ENCODE results near the gene CDK14. TPM values are rescaled to one million over a fixed set of nuclear protein-coding genes. Genes with fewer than 3 reads are reported as not detected.

Gene CDK14
- total RNA-seq, 1 donor from 2014 or later = 64.6 TPM

DNA sequence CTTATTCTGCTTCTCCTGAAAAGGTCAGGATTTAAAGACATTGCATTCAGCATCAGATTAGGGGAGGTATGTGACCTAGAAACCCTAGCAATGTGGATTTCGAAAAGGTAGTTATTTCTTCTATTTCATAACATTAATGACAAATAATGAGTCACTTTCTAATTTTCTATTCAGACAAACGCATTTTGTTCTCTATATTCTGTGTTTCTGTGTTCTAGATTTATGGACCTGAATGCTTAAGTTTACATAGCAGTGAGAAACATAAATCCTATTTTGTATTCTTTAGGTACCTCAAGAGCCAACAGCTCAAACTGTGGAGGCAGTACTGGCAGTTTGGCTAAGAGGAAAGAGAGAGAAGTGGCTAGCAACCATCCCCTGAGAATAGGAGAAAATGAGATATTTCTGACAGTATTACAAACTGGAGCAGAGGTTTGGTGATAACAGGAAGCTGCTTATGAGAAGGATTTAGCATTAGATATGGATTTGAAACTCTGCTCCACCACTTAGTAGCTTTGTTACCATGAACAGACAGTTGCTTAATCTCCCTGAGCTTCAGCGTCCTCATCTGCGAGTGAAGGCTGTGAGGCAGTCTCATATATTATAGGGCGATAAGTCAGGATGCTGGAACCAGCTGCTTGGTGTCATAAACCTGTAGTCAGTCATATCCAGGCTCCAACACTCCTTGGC, 28.2 kb downstream of the CDK14 start:
- H3K9me3 Mint-ChIP-seq = no peaks in the 10 kb centered on the region
- H3K27me3 Mint-ChIP-seq (ENCODE audit: low read depth) = no peaks in the 10 kb centered on the region
- TF ChIP-seq, protein P1, sequence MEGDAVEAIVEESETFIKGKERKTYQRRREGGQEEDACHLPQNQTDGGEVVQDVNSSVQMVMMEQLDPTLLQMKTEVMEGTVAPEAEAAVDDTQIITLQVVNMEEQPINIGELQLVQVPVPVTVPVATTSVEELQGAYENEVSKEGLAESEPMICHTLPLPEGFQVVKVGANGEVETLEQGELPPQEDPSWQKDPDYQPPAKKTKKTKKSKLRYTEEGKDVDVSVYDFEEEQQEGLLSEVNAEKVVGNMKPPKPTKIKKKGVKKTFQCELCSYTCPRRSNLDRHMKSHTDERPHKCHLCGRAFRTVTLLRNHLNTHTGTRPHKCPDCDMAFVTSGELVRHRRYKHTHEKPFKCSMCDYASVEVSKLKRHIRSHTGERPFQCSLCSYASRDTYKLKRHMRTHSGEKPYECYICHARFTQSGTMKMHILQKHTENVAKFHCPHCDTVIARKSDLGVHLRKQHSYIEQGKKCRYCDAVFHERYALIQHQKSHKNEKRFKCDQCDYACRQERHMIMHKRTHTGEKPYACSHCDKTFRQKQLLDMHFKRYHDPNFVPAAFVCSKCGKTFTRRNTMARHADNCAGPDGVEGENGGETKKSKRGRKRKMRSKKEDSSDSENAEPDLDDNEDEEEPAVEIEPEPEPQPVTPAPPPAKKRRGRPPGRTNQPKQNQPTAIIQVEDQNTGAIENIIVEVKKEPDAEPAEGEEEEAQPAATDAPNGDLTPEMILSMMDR (IDR thresholded peaks at IDR 0.05; ENCODE audit: unreplicated experiment) = no peak
- H3K4me1 Mint-ChIP-seq = peaks cover 57% of the 10 kb centered on the region
- H3K4me3 Mint-ChIP-seq = no peak overlapping the region
- H3K27ac Mint-ChIP-seq = peak overlapping the region; percentile 93
- H3K36me3 Mint-ChIP-seq = peaks cover 2% of the 10 kb centered on the region
- DNase-seq (ENCODE audit: low spot score in 2 of 2, unreplicated experiment in 2 of 2) = no peak

DNA sequence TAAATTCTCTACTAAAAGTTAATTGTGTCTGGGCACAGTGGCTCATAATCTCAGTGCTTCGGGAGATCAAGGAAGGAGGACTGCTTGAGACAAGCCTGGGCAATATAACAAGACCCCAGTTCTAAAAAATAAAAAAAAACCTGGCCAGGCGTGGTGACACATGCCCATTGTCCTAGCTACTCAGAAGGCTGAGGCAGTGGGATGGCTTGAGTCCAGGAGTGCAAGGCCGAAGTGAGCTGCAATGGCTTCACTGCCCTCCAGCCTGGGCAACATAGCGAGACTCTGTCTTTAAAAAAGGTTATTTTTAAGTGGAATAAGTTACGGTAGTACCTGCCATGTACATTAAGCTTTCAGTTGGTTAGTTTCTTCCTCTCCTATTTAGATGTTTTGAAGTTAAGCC, 28.9 kb downstream of the CDK14 start:
- no peak for DNase-seq (ENCODE audit: low spot score in 2 of 2, unreplicated experiment in 2 of 2)
- TF ChIP-seq, protein P1 (IDR thresholded peaks at IDR 0.05; ENCODE audit: unreplicated experiment) = no peak
- H3K27ac Mint-ChIP-seq = peak overlapping the region; percentile 93
- peaks cover 2% of the 10 kb centered on the region for H3K36me3 Mint-ChIP-seq
- H3K27me3 Mint-ChIP-seq (ENCODE audit: low read depth) = no peaks in the 10 kb centered on the region
- peaks cover 57% of the 10 kb centered on the region for H3K4me1 Mint-ChIP-seq
- no peak overlapping the region for H3K4me3 Mint-ChIP-seq
- H3K9me3 Mint-ChIP-seq = no peaks in the 10 kb centered on the region

DNA sequence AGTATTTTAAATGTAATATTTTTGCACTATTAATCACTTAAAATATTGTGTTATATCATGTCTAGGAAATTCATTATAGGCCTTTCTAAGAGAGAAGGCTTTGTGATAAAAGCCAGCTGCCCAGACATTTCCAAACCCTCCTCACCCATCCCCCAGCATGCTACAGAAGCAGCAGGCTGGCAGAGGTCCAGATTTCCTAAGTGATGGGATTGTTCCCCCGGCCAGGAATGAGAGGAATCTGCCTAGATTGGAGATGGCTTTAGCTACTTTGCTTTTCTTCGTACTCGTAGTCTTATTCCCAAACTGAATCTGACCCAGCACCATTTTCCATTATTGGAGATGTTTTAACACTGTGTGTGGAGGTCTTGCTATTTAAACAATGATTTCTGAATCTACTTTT, 29.4 kb downstream of the CDK14 start:
- peak overlapping the region; percentile 98 for H3K27ac Mint-ChIP-seq
- TF ChIP-seq, protein P1 (IDR thresholded peaks at IDR 0.05; ENCODE audit: unreplicated experiment) = no peak
- peak overlapping the region; percentile 53 for H3K4me3 Mint-ChIP-seq
- H3K27me3 Mint-ChIP-seq (ENCODE audit: low read depth) = no peaks in the 10 kb centered on the region
- H3K9me3 Mint-ChIP-seq = no peaks in the 10 kb centered on the region
- peak; percentile 74 to 83 for DNase-seq (ENCODE audit: low spot score in 2 of 2, unreplicated experiment in 2 of 2)
- peaks cover 57% of the 10 kb centered on the region for H3K4me1 Mint-ChIP-seq
- H3K36me3 Mint-ChIP-seq = peaks cover 2% of the 10 kb centered on the region

DNA sequence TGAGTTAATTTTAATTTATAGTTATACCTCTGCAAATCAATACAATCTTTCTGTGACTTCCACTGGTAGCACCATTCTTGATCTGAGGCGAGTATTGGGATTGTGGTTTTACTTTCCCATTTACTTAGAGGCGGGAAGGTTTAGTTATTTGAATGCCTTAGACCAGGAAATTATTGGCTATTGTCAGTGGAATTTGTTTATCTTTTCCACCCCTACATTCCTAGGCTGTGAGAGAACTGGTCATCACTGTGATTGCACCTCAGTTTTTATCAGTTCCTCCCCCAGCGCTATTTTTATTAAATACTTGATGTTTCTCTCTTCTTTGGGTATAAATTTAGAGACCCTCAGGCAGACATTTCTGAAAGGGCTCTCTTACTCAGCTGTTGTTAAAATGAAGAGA, 29.9 kb downstream of the CDK14 start:
- Mint-ChIP-seq H3K9me3 (no peaks in the 10 kb centered on the region), H3K36me3 (peaks cover 2% of the 10 kb centered on the region), H3K27ac (peak overlapping the region; percentile 98), H3K4me3 (peak overlapping the region; percentile 53), H3K27me3 (ENCODE audit: low read depth) (no peaks in the 10 kb centered on the region), H3K4me1 (peaks cover 59% of the 10 kb centered on the region)
- no peak for DNase-seq (ENCODE audit: low spot score in 2 of 2, unreplicated experiment in 2 of 2)
- TF ChIP-seq, protein P1 (IDR thresholded peaks at IDR 0.05; ENCODE audit: unreplicated experiment) = no peak

DNA sequence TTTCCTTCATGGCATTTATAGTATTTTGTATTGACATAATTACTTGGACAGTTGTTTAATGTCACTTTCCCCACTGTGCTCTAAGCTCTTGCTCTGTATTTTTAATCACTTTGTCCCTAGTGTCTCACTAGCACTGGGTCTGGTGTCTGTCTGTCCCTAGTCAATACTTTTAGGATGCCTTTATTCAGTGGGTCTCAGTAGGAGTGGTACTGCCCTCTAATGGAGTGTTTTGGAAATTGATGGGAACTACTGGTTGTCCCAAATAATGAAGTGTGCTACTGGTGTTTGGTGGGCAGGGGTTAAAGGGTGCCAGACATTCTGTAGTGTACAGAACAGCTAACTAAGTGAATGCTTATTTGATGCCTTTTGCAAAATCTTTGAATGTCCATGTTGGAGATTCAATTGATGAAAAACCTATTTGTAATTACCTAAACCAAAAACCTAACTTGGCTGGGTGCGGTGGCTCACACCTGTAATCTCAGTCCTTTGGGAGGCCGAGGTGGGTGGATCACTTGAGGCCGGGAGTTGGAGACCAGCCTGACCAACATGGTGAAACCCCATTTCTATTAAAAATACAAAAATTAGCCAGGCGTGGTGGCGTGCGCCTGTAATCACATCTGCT, 33.3 kb downstream of the CDK14 start:
- no peak overlapping the region for H3K4me3 Mint-ChIP-seq
- no peaks in the 10 kb centered on the region for H3K27me3 Mint-ChIP-seq (ENCODE audit: low read depth)
- H3K27ac Mint-ChIP-seq = peak overlapping the region; percentile 16
- H3K4me1 Mint-ChIP-seq = peaks cover 30% of the 10 kb centered on the region
- H3K36me3 Mint-ChIP-seq = peaks cover 4% of the 10 kb centered on the region
- peaks cover 4% of the 10 kb centered on the region for H3K9me3 Mint-ChIP-seq
- DNase-seq (ENCODE audit: low spot score in 2 of 2, unreplicated experiment in 2 of 2) = no peak
- TF ChIP-seq, protein P1 (IDR thresholded peaks at IDR 0.05; ENCODE audit: unreplicated experiment) = peak; percentile 53
